ENCODE measurements around the gene IL12A. TPM values are rescaled to one million over a fixed set of nuclear protein-coding genes. Genes with fewer than 3 reads are reported as not detected.

Gene IL12A
- total RNA-seq, 1 donor, result 1.1 TPM

DNA sequence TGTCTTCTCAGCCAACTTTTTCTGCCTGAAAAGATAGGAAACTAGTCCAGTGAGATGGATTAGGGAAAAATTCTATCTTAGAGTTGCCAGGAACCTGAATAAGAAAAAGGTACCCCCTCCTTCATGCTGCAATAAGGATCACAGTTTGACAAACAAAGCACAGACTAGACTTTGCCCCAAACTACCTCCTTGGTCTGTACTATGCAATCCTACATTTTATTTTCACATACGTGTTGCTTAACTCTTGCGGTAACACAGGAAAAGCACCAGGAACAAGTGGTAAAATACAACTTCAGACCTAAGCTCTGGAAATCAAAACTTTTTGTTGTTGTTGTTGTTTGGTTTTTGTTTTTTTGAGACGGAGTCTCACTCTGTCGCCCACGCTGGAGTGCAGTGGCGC, 11.3 kb upstream of the IL12A start:
- no peak for DNase-seq (ENCODE audit: low read depth)
- H3K4me3 ChIP-seq (ENCODE audit: low read depth, low read length), result no peak overlapping the region
- TF ChIP-seq, protein P1, sequence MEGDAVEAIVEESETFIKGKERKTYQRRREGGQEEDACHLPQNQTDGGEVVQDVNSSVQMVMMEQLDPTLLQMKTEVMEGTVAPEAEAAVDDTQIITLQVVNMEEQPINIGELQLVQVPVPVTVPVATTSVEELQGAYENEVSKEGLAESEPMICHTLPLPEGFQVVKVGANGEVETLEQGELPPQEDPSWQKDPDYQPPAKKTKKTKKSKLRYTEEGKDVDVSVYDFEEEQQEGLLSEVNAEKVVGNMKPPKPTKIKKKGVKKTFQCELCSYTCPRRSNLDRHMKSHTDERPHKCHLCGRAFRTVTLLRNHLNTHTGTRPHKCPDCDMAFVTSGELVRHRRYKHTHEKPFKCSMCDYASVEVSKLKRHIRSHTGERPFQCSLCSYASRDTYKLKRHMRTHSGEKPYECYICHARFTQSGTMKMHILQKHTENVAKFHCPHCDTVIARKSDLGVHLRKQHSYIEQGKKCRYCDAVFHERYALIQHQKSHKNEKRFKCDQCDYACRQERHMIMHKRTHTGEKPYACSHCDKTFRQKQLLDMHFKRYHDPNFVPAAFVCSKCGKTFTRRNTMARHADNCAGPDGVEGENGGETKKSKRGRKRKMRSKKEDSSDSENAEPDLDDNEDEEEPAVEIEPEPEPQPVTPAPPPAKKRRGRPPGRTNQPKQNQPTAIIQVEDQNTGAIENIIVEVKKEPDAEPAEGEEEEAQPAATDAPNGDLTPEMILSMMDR (IDR thresholded peaks at IDR 0.05; ENCODE audit: insufficient read depth, low read length), result no peak

DNA sequence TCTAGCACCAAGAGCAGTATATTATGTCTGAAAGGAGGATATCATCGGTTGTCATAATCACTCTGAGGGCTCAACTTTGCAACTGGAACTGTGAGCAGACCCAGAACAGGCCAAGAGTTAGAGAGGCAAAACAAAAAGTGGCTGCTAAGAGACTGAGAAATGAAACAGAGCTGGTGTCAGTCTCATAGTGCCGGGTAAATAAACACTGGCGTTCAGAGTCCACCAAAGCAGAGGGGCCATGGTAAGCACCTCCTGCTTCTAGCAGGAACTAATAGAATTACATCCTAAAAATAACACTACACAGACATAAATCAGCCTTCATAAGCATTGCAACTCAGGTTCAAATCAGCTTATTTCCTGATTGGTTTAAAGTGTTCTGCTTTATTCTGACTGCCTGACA, 10.3 kb upstream of the IL12A start:
- H3K4me3 ChIP-seq (ENCODE audit: low read depth, low read length), result no peak overlapping the region
- TF ChIP-seq, protein P1 (IDR thresholded peaks at IDR 0.05; ENCODE audit: insufficient read depth, low read length), result no peak
- no peak for DNase-seq (ENCODE audit: low read depth)

DNA sequence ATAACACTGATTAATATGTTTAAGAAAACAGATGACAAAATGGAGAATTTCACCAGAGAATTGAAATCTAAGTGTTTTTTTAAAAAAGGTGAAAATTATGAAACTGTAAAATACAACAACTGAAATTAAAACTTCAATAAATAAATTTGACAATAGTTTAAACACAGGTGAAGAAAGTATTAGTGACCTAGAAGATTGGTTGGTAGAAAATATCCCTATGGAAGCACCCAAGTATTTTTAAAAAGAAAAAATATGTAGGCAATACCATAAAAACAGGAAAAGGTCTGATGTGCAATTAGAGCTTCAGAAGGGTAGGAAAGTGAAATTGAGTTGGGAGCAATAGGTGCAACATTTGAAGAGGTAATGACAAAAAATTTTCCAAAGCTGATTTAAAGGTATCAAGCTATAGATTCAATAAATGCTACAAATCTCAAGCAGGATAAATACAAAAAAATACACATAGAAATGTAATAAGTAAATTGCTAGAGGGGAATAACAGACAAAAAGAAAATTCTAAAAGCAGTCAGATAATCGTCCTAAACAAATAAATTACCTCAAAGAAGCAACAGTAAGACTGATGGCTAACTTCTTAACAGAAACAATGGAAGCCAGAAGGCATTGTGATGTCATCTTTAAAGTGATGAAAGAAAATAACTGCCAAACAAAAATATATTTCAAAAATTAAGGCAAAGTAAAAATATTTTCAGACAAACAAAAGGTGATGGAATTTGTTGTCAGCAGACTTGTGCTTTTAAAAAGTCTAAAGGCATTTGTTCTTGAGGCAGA, 9.5 kb upstream of the IL12A start:
- no peak for DNase-seq (ENCODE audit: low read depth)
- no peak overlapping the region for H3K4me3 ChIP-seq (ENCODE audit: low read depth, low read length)
- TF ChIP-seq, protein P1 (IDR thresholded peaks at IDR 0.05; ENCODE audit: insufficient read depth, low read length), result no peak

DNA sequence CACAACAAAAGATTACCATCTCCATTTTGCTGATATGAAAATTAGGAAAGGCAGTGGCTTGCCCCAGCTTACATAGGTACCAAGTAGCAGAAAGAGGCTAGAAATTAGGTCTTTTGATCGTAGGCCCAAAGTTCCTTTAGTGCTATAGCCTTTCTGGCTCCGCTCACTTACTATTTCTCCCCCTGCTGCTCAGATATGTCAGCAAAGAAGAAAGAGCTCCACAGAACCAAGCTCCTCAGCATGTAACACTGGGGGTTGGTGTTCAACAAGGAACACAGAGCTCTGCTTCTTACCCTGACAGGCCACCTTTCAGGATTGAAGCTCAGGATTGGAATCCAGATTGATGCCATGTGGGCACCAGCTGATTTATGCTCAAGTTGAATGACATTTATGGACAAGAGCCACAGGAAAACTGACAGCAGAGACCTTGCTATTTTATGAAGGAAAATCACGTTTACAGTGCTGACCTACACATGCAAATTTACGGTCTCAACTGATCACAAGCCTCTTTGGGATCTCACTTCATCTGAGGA, 6.1 kb upstream of the IL12A start:
- TF ChIP-seq, protein P1 (IDR thresholded peaks at IDR 0.05; ENCODE audit: insufficient read depth, low read length), result no peak
- no peak for DNase-seq (ENCODE audit: low read depth)
- no peak overlapping the region for H3K4me3 ChIP-seq (ENCODE audit: low read depth, low read length)

DNA sequence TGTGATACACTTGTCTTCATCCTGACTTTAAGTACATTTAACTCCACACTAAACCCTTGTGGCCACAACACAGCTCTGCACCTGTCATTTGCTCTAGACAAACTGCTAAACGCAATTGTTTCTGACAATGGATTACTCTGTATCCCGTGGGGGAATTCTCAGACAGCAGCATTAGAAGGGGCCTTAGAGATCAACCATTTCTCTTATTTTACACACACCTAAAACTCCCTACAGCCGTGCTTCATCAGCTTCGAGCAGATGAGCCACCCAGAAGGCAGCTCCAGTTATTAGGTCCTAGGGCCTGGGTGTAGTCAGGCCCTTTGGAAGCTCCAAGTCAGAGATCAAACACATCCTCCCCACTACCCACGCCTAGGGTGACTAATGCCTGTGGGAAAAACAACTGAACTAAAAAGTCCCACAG, 1.3 kb upstream of the IL12A start:
- peak; percentile 56 for DNase-seq (ENCODE audit: low read depth)
- H3K4me3 ChIP-seq (ENCODE audit: low read depth, low read length), result no peak overlapping the region
- TF ChIP-seq, protein P1 (IDR thresholded peaks at IDR 0.05; ENCODE audit: insufficient read depth, low read length), result peak; percentile 37

DNA sequence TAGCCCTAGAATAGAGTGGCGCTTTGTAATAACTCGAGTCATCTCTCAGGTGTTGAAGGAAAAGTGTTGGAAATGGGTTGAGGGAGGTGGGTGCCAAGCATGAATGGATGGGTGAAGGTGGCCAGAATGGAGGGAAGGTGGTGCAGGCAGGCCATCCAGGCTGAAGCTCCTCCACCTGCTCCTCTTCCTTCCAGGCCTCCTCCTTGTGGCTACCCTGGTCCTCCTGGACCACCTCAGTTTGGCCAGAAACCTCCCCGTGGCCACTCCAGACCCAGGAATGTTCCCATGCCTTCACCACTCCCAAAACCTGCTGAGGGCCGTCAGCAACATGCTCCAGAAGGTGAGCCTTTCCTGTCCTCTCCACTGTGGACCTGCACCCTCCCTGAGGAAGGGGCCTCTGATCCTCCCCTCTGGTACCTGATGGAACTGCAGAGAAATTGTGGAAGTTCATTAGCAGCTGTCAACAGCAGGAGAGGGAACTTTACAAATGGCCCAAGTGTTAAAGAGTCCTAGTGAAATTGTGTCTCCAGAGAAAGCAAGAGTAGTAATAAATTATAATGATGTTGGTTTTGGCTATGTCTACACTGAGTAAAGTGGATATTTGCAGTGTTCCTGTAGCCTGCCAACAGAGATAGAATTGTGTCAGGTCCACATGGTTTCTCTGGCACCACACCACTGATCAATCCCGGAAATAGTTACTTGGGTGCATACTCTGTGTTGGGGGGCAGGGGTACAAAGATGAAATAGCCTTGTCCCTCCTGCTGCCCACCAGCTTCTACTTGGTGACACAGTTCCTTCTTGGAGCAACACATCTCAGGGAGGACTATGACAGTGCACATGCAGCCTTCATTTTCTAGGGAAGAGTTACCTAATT, 1.6 kb downstream of the IL12A start:
- TF ChIP-seq, protein P1 (IDR thresholded peaks at IDR 0.05; ENCODE audit: insufficient read depth, low read length), result peak; percentile 9
- H3K4me3 ChIP-seq (ENCODE audit: low read depth, low read length), result no peak overlapping the region
- no peak for DNase-seq (ENCODE audit: low read depth)
